GM23338 (cell line): ENCODE data around the gene CDHR3. TPM values are rescaled to one million over a fixed set of nuclear protein-coding genes. Genes with fewer than 3 reads are reported as not detected.

ENCODE experiments used
- ATAC-seq: fragments of 200-7000 bp; cut with Tn5 transposase; 3 replicates; pipeline ENCODE4 v1.9.1; 2020
- DNase-seq: peaks from one replicate; pipeline ENCODE4 v3.0.0-alpha.2; 2015; ENCODE audit warnings: low spot score
- H2AFZ ChIP-seq: fragments of 200-600 bp; sonication (generic); 2 replicates; pipeline ENCODE4 v1.8.0; 2016; ENCODE audit warnings: antibody characterized with exemption, mild to moderate bottlenecking, moderate library complexity
- H3F3A ChIP-seq: fragments of 200-600 bp; sonication (generic); replicated peaks from 2 replicates; pipeline ENCODE4 v1.8.0; 2017; ENCODE audit warnings: antibody characterized with exemption, mixed run types, low read depth
- H3K27ac ChIP-seq: fragments of 200-600 bp; sonication (generic); 2 replicates; pipeline ENCODE4 v1.6.1; 2016; ENCODE audit warnings: low read depth
- H3K27me3 ChIP-seq: fragments of 200-600 bp; sonication (generic); 2 replicates; pipeline ENCODE4 v1.8.0; 2016; ENCODE audit warnings: mild to moderate bottlenecking, mixed run types, moderate library complexity; ENCODE audit not compliant: insufficient read depth
- H3K36me3 ChIP-seq: fragments of 200-600 bp; sonication (generic); 2 replicates; pipeline ENCODE4 v1.8.0; 2016; ENCODE audit warnings: mild to moderate bottlenecking; ENCODE audit not compliant: insufficient read depth
- H3K4me1 ChIP-seq: fragments of 200-600 bp; sonication (generic); 2 replicates; pipeline ENCODE4 v1.8.0; 2016; ENCODE audit warnings: mild to moderate bottlenecking, moderate library complexity; ENCODE audit not compliant: insufficient read depth
- H3K4me2 ChIP-seq: fragments of 200-600 bp; sonication (generic); 2 replicates; pipeline ENCODE4 v1.7.1; 2017; ENCODE audit warnings: mixed run types
- H3K4me3 ChIP-seq: fragments of 200-600 bp; sonication (generic); 2 replicates; pipeline ENCODE4 v1.6.1; 2016; ENCODE audit warnings: mixed run types
- H3K79me2 ChIP-seq: fragments of 200-600 bp; sonication (generic); replicated peaks from 2 replicates; pipeline ENCODE4 v1.8.0; 2017; ENCODE audit warnings: mild to moderate bottlenecking; ENCODE audit not compliant: insufficient read depth
- H3K9me2 ChIP-seq: fragments of 200-600 bp; sonication (generic); 2 replicates; pipeline ENCODE4 v1.8.0; 2017; ENCODE audit not compliant: insufficient read depth
- H4K20me1 ChIP-seq: fragments of 200-600 bp; sonication (generic); replicated peaks from 2 replicates; pipeline ENCODE4 v1.8.0; 2017; ENCODE audit warnings: mild to moderate bottlenecking; ENCODE audit not compliant: insufficient read depth
- H3K27ac Mint-ChIP-seq: 2 replicates; pipeline ENCODE4 v1.8.0; 2020; ENCODE audit warnings: inconsistent platforms, mild to moderate bottlenecking, moderate library complexity, mixed read lengths
- H3K27me3 Mint-ChIP-seq: 3 replicates; pipeline ENCODE4 v1.8.0; 2022; ENCODE audit warnings: low read depth, mild to moderate bottlenecking, moderate library complexity, mixed read lengths, inconsistent platforms; ENCODE audit not compliant: insufficient read depth, poor library complexity
- H3K36me3 Mint-ChIP-seq: 3 replicates; pipeline ENCODE4 v1.8.0; 2021; ENCODE audit warnings: low read depth, mild to moderate bottlenecking, inconsistent platforms, moderate library complexity, mixed read lengths
- H3K4me1 Mint-ChIP-seq: 3 replicates; pipeline ENCODE4 v1.8.0; 2020; ENCODE audit warnings: mild to moderate bottlenecking, inconsistent platforms, mixed read lengths
- H3K4me3 Mint-ChIP-seq: 3 replicates; pipeline ENCODE4 v1.8.0; 2021; ENCODE audit warnings: moderate library complexity, mild to moderate bottlenecking, inconsistent platforms, mixed read lengths
- H3K9me3 Mint-ChIP-seq: 3 replicates; pipeline ENCODE4 v1.8.0; 2020; ENCODE audit warnings: moderate library complexity, mild to moderate bottlenecking, inconsistent platforms, mixed read lengths
- CREB1 ChIP-seq: fragments of 250-450 bp; sonication (Bioruptor Pico); IDR thresholded peaks from 2 replicates; pipeline ENCODE4 v1.5.0; 2020; ENCODE audit warnings: low read depth, mild to moderate bottlenecking, moderate library complexity
- EZH2 ChIP-seq: fragments of 200-600 bp; sonication (generic); IDR thresholded peaks from one replicate; pipeline ENCODE4 v1.8.0; 2017; ENCODE audit warnings: antibody characterized with exemption, mild to moderate bottlenecking, low read depth; ENCODE audit not compliant: unreplicated experiment
- EZH2phosphoT487 ChIP-seq: fragments of 200-600 bp; sonication (generic); IDR thresholded peaks from one replicate; pipeline ENCODE4 v1.8.1; 2018; ENCODE audit warnings: antibody characterized with exemption; ENCODE audit not compliant: unreplicated experiment
- NANOG ChIP-seq: IDR thresholded peaks from 2 replicates; pipeline ENCODE4 v1.6.1; 2016; ENCODE audit warnings: antibody characterized with exemption, borderline replicate concordance
- POLR2AphosphoS5 ChIP-seq: IDR thresholded peaks from 2 replicates; pipeline ENCODE4 v1.6.1; 2016; ENCODE audit warnings: antibody characterized with exemption, low read depth
- STAT1 ChIP-seq: IDR thresholded peaks from one replicate; pipeline ENCODE4 v1.6.1; 2016; ENCODE audit warnings: antibody characterized with exemption; ENCODE audit not compliant: unreplicated experiment
- ZNF114 ChIP-seq: fragments of 250-450 bp; sonication (Bioruptor Pico); IDR thresholded peaks from 2 replicates; pipeline ENCODE4 v1.5.0; 2020; ENCODE audit warnings: mild to moderate bottlenecking, moderate library complexity
- ZNF331 ChIP-seq: fragments of 250-450 bp; sonication (Bioruptor Pico); IDR thresholded peaks from 2 replicates; pipeline ENCODE4 v1.5.0; 2020; ENCODE audit warnings: low read depth, mild to moderate bottlenecking, moderate library complexity
- polyA plus RNA-seq: library from polyadenylated mRNA; unstranded; fragments of >200 nt; fragmentation: Nextera tagmentation; extraction: Ambion mirVana; gene quantifications from 2 replicates; pipeline ENCODE4 v1.2.1, GENCODE V29; 2016
- total RNA-seq: library from RNA; depleted of rRNA; stranded (reverse); fragments of >200 nt; shearing (Covaris generic); gene quantifications from 2 replicates; pipeline ENCODE4 v1.2.3, GENCODE V29; 2014
- TF ChIP-seq, protein P1 (sequence below): IDR thresholded peaks from 2 replicates; pipeline ENCODE4 v1.6.1; 2016; ENCODE audit warnings: antibody characterized with exemption
- TF ChIP-seq, protein P2 (sequence below), 2 experiments: fragments of 200-600 bp in 1 of 2; sonication (generic) in 1 of 2; conservative IDR thresholded peaks; 2 replicates each; pipeline versions ENCODE4 v1.5.1 to v1.6.1; 2016 to 2017; ENCODE audit warnings: antibody characterized with exemption in 2 of 2, low read depth in 2 of 2, mild to moderate bottlenecking in 2 of 2, moderate library complexity in 1 of 2

The CDHR3 gene
- total and polyA plus RNA-seq, 2 experiments from 2014 or later: 5.1 to 12.2 TPM

DNA sequence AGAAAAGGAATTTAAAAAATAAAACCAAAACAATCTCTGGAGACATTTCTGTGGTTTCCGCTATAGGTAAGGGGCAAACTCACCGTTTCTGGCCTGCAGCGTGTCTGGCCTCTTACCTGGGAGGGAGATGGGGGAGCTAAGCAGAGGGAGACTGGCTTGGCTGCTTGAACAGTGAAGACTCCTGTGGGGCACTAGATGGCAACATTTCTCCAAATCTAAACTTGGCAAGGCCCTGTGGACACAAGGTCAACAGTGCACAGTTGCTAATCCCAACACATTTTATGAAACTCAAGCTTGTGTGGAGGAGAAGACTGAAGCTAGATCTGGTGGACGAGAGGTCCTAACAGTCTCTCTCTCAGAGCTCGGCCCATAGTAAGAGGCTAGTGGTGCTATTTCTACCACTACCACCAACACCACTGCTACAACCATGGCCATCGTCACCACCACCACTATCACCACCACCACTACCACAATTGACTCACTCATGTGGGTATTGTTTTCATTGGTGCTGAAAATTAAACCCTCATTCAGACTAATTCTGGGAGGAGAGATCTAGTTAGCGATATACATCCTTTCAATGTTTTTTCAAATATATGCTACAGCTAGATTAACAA lies 28.4 kb upstream of the CDHR3 start:
- Histone ChIP-seq H3K27ac (no peak overlapping the region), H3K4me2 (no peak overlapping the region), H3F3A (no peaks in the 10 kb centered on the region), H3K4me1 (peaks cover 7% of the 10 kb centered on the region; the same call in 1 of the 2 replicates), H2AFZ (no peak overlapping the region), H4K20me1 (no peaks in the 10 kb centered on the region; the same call in 1 of the 2 replicates), H3K27me3 (no peaks in the 10 kb centered on the region), H3K9me2 (no peaks in the 10 kb centered on the region), H3K4me3 (no peak overlapping the region), H3K79me2 (no peaks in the 10 kb centered on the region), H3K36me3 (no peaks in the 10 kb centered on the region)
- TF ChIP-seq ZNF331 (no peak), CREB1 (CRISPR knock-in tag) (no peak), NANOG (no peak)
- TF ChIP-seq, protein P1, sequence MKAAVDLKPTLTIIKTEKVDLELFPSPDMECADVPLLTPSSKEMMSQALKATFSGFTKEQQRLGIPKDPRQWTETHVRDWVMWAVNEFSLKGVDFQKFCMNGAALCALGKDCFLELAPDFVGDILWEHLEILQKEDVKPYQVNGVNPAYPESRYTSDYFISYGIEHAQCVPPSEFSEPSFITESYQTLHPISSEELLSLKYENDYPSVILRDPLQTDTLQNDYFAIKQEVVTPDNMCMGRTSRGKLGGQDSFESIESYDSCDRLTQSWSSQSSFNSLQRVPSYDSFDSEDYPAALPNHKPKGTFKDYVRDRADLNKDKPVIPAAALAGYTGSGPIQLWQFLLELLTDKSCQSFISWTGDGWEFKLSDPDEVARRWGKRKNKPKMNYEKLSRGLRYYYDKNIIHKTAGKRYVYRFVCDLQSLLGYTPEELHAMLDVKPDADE: no peak
- TF ChIP-seq, protein P2, sequence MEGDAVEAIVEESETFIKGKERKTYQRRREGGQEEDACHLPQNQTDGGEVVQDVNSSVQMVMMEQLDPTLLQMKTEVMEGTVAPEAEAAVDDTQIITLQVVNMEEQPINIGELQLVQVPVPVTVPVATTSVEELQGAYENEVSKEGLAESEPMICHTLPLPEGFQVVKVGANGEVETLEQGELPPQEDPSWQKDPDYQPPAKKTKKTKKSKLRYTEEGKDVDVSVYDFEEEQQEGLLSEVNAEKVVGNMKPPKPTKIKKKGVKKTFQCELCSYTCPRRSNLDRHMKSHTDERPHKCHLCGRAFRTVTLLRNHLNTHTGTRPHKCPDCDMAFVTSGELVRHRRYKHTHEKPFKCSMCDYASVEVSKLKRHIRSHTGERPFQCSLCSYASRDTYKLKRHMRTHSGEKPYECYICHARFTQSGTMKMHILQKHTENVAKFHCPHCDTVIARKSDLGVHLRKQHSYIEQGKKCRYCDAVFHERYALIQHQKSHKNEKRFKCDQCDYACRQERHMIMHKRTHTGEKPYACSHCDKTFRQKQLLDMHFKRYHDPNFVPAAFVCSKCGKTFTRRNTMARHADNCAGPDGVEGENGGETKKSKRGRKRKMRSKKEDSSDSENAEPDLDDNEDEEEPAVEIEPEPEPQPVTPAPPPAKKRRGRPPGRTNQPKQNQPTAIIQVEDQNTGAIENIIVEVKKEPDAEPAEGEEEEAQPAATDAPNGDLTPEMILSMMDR (conservative IDR thresholded peaks at IDR 0.05; ENCODE audit: low read depth in 2 of 2): peak; percentile 57 to 84
- H3K4me3 Mint-ChIP-seq: no peak overlapping the region
- H3K27ac Mint-ChIP-seq: no peak overlapping the region
- peaks cover 3% of the 10 kb centered on the region for H3K27me3 Mint-ChIP-seq
- no peaks in the 10 kb centered on the region for H3K9me3 Mint-ChIP-seq
- H3K4me1 Mint-ChIP-seq: peaks cover 14% of the 10 kb centered on the region
- ATAC-seq: peak; percentile 96
- no peaks in the 10 kb centered on the region for H3K36me3 Mint-ChIP-seq
- DNase-seq: peak; percentile 72

- ATAC-seq (no peak), DNase-seq (no peak)
- Mint-ChIP-seq H3K27ac (no peak overlapping the region; the same call in 1 of the 2 replicates), H3K36me3 (no peaks in the 10 kb centered on the region), H3K4me1 (peaks cover 14% of the 10 kb centered on the region), H3K9me3 (no peaks in the 10 kb centered on the region), H3K4me3 (no peak overlapping the region), H3K27me3 (peaks cover 3% of the 10 kb centered on the region)
- Histone ChIP-seq H3K4me3 (no peak overlapping the region), H2AFZ (no peak overlapping the region), H3K4me2 (no peak overlapping the region), H3K9me2 (no peaks in the 10 kb centered on the region), H3K4me1 (peaks cover 11% of the 10 kb centered on the region), H4K20me1 (no peaks in the 10 kb centered on the region; the same call in 1 of the 2 replicates), H3F3A (no peaks in the 10 kb centered on the region), H3K27ac (no peak overlapping the region), H3K79me2 (no peaks in the 10 kb centered on the region), H3K27me3 (no peaks in the 10 kb centered on the region), H3K36me3 (no peaks in the 10 kb centered on the region)
- TF ChIP-seq POLR2AphosphoS5 (no peak), ZNF114 (no peak), NANOG (no peak)
Observed at GRCh38 chr7:105935250-105935649, 27.8 kb upstream of the CDHR3 start.

GRCh38 chr7:105937411-105937810 lies 25.7 kb upstream of the CDHR3 start:
- Histone ChIP-seq H3K27ac (no peak overlapping the region), H3K4me3 (no peak overlapping the region), H3K4me2 (no peak overlapping the region), H3K4me1 (peaks cover 12% of the 10 kb centered on the region), H3K9me2 (no peaks in the 10 kb centered on the region), H3K27me3 (no peaks in the 10 kb centered on the region), H4K20me1 (no peaks in the 10 kb centered on the region), H2AFZ (no peak overlapping the region), H3F3A (no peaks in the 10 kb centered on the region), H3K79me2 (no peaks in the 10 kb centered on the region), H3K36me3 (no peaks in the 10 kb centered on the region)
- no peak for ATAC-seq
- Mint-ChIP-seq H3K36me3 (peaks cover 4% of the 10 kb centered on the region; the same call in 1 of the 3 replicates), H3K4me1 (peaks cover 14% of the 10 kb centered on the region), H3K9me3 (no peaks in the 10 kb centered on the region), H3K27me3 (peaks cover 6% of the 10 kb centered on the region), H3K4me3 (no peak overlapping the region), H3K27ac (no peak overlapping the region)
- no peak for DNase-seq
- TF ChIP-seq, protein P1: no peak
- TF ChIP-seq, protein P2 (conservative IDR thresholded peaks at IDR 0.05; ENCODE audit: low read depth in 2 of 2): no peak
- no peak for TF ChIP-seq EZH2phosphoT487
- no peak for TF ChIP-seq STAT1
- no peak for TF ChIP-seq EZH2
